NK-92 treated with Interleukin-12 subunit alpha and Interleukin-12 subunit beta, amount 100 ng/mL, for 24 hours (cell line): ENCODE measurements around the gene NPAS1.
"Not testable (repeated sequence)": the region's sequence is repeated elsewhere in the genome, so short reads cannot be mapped to it uniquely, and the experiment has no call there.

Source experiments
- DNase-seq: peaks from one replicate; lab custom pipeline; 2025; lab: John Stamatoyannopoulos, UW

The NPAS1 gene

GRCh38 chr19:47047763-47048405, 28.2 kb downstream of the NPAS1 start:
- no peak for DNase-seq

- DNase-seq: no peak
Measured at GRCh38 chr19:47049307-47049700, 29.7 kb downstream of the NPAS1 start.

- DNase-seq: not testable (repeated sequence)
Measured at GRCh38 chr19:47050562-47050961, 30.9 kb downstream of the NPAS1 start.

GRCh38 chr19:47056411-47056810, 36.8 kb downstream of the NPAS1 start:
- no peak for DNase-seq

GRCh38 chr19:47057328-47057727, 37.7 kb downstream of the NPAS1 start:
- DNase-seq: no peak

GRCh38 chr19:47058621-47059022, 39.0 kb downstream of the NPAS1 start:
- DNase-seq: no peak

GRCh38 chr19:47063874-47064273, 44.2 kb downstream of the NPAS1 start:
- DNase-seq: no peak

GRCh38 chr19:47065242-47065641, 45.6 kb downstream of the NPAS1 start:
- DNase-seq: no peak

GRCh38 chr19:47066376-47067214, 47.0 kb downstream of the NPAS1 start:
- no peak for DNase-seq

GRCh38 chr19:47067215-47067847, 47.7 kb downstream of the NPAS1 start:
- DNase-seq: no peak

GRCh38 chr19:47068246-47068645, 48.6 kb downstream of the NPAS1 start:
- no peak for DNase-seq

- DNase-seq: no peak
Measured at GRCh38 chr19:47068876-47069406, 49.3 kb downstream of the NPAS1 start.

- DNase-seq: no peak
Measured at GRCh38 chr19:47069795-47070194, 50.2 kb downstream of the NPAS1 start.

- no peak for DNase-seq
Measured at GRCh38 chr19:47070756-47071155, 51.1 kb downstream of the NPAS1 start.

GRCh38 chr19:47071731-47072130, 52.1 kb downstream of the NPAS1 start:
- DNase-seq: no peak

- no peak for DNase-seq
Measured at GRCh38 chr19:47072323-47072722, 52.7 kb downstream of the NPAS1 start.

- no peak for DNase-seq
Measured at GRCh38 chr19:47073574-47073973, 53.9 kb downstream of the NPAS1 start.

GRCh38 chr19:47074621-47075020, 55.0 kb downstream of the NPAS1 start:
- DNase-seq: no peak

GRCh38 chr19:47075179-47075810, 55.7 kb downstream of the NPAS1 start:
- no peak for DNase-seq

- no peak for DNase-seq
Measured at GRCh38 chr19:47075941-47076340, 56.3 kb downstream of the NPAS1 start.

GRCh38 chr19:47078351-47078750, 58.7 kb downstream of the NPAS1 start:
- DNase-seq: not testable (repeated sequence)

- DNase-seq: no peak
Measured at GRCh38 chr19:47081095-47081494, 61.5 kb downstream of the NPAS1 start.
